Loucy (cell line): ENCODE data around the gene HDGFL3.
"Not testable (repeated sequence)": the region's sequence is repeated elsewhere in the genome, so short reads cannot be mapped to it uniquely, and the experiment has no call there.

ENCODE experiments used
- H2AFZ ChIP-seq: fragments of 200-600 bp; sonication (generic); 2 replicates; pipeline ENCODE4 v1.6.0; 2016; ENCODE audit warnings: antibody characterized with exemption, mild to moderate bottlenecking, low read length, moderate library complexity
- H3F3A ChIP-seq: fragments of 200-600 bp; 2 replicates; pipeline ENCODE4 v1.6.0; 2016; ENCODE audit warnings: antibody characterized with exemption, low read depth, mild to moderate bottlenecking
- H3K27me3 ChIP-seq: fragments of 200-600 bp; sonication (generic); 2 replicates; pipeline ENCODE4 v1.6.1; 2014; ENCODE audit warnings: low read length, mild to moderate bottlenecking; ENCODE audit not compliant: insufficient read depth, poor library complexity, severe bottlenecking
- H3K36me3 ChIP-seq: fragments of 200-600 bp; sonication (generic); 2 replicates; pipeline ENCODE4 v1.6.1; 2016; ENCODE audit warnings: low read length; ENCODE audit not compliant: insufficient read depth
- H3K4me1 ChIP-seq: fragments of 200-600 bp; sonication (generic); 2 replicates; pipeline ENCODE4 v1.5.1; 2014; ENCODE audit warnings: low read length, mild to moderate bottlenecking; ENCODE audit not compliant: insufficient read depth, poor library complexity, severe bottlenecking
- H3K4me2 ChIP-seq: fragments of 200-600 bp; sonication (generic); 2 replicates; pipeline ENCODE4 v1.6.0; 2014; ENCODE audit warnings: antibody characterized with exemption, low read length, low read depth, mild to moderate bottlenecking; ENCODE audit not compliant: poor library complexity, severe bottlenecking
- H3K4me3 ChIP-seq: fragments of 200-600 bp; sonication (generic); 2 replicates; pipeline ENCODE4 v1.5.1; 2014; ENCODE audit warnings: low read length, mild to moderate bottlenecking, mixed read lengths; ENCODE audit not compliant: poor library complexity, severe bottlenecking
- H3K79me2 ChIP-seq: fragments of 200-600 bp; sonication (generic); 2 replicates; pipeline ENCODE4 v1.6.1; 2014; ENCODE audit warnings: low read length; ENCODE audit not compliant: insufficient read depth
- H3K9ac ChIP-seq: fragments of 200-600 bp; sonication (generic); 2 replicates; pipeline ENCODE4 v1.6.0; 2014; ENCODE audit warnings: mild to moderate bottlenecking, low read depth, low read length, moderate library complexity; ENCODE audit not compliant: poor library complexity, severe bottlenecking
- H3K9me2 ChIP-seq: fragments of 200-600 bp; sonication (generic); replicated peaks from 2 replicates; pipeline ENCODE4 v1.6.1; 2016; ENCODE audit warnings: low read depth, low read length, mixed read lengths
- H3K9me3 ChIP-seq: fragments of 200-600 bp; sonication (generic); 2 replicates; pipeline ENCODE4 v1.6.1; 2014; ENCODE audit warnings: mild to moderate bottlenecking, antibody characterized with exemption, low read length, low read depth; ENCODE audit not compliant: insufficient read depth
- H4K20me1 ChIP-seq: fragments of 200-600 bp; sonication (generic); 2 replicates; pipeline ENCODE4 v1.6.0; 2014; ENCODE audit warnings: antibody characterized with exemption, low read length, mild to moderate bottlenecking; ENCODE audit not compliant: insufficient read depth, poor library complexity, severe bottlenecking
- CTCF ChIP-seq: fragments of 200-600 bp; sonication (generic); conservative IDR thresholded peaks from 2 replicates; pipeline ENCODE4 v1.5.1; 2014; ENCODE audit warnings: mild to moderate bottlenecking, antibody characterized with exemption, low read length
- EZH2phosphoT487 ChIP-seq: fragments of 200-600 bp; IDR thresholded peaks from 2 replicates; pipeline ENCODE4 v1.6.1; 2018; ENCODE audit warnings: antibody characterized with exemption, mild to moderate bottlenecking, moderate library complexity, borderline replicate concordance

Gene HDGFL3

GRCh38 chr15:83153288-83153687 lies 54.3 kb downstream of the HDGFL3 start:
- Histone ChIP-seq H3K4me2 (no peak overlapping the region), H3K36me3 (peaks cover 68% of the 10 kb centered on the region), H3K9me3 (no peaks in the 10 kb centered on the region), H3K27me3 (no peaks in the 10 kb centered on the region), H3F3A (no peaks in the 10 kb centered on the region), H3K4me3 (no peak overlapping the region), H3K9ac (no peak overlapping the region), H2AFZ (no peak overlapping the region), H3K4me1 (no peaks in the 10 kb centered on the region), H4K20me1 (no peaks in the 10 kb centered on the region), H3K9me2 (no peaks in the 10 kb centered on the region), H3K79me2 (no peaks in the 10 kb centered on the region)
- no peak for TF ChIP-seq CTCF
- TF ChIP-seq EZH2phosphoT487: no peak

- no peak for TF ChIP-seq EZH2phosphoT487
- TF ChIP-seq CTCF: no peak
- H4K20me1 ChIP-seq: no peaks in the 10 kb centered on the region
- no peak overlapping the region for H3K4me2 ChIP-seq
- H3K9me3 ChIP-seq: no peaks in the 10 kb centered on the region
- no peaks in the 10 kb centered on the region for H3K27me3 ChIP-seq
- no peak overlapping the region for H2AFZ ChIP-seq
- no peaks in the 10 kb centered on the region for H3F3A ChIP-seq
- no peak overlapping the region for H3K4me3 ChIP-seq
- H3K9me2 ChIP-seq: no peaks in the 10 kb centered on the region
- peaks cover 59% of the 10 kb centered on the region; the same call in 1 of the 2 replicates for H3K36me3 ChIP-seq
- no peaks in the 10 kb centered on the region for H3K79me2 ChIP-seq
- H3K9ac ChIP-seq: no peak overlapping the region
- H3K4me1 ChIP-seq: no peaks in the 10 kb centered on the region
These were observed 62.9 kb downstream of the HDGFL3 start for GRCh38 chr15:83144771-83145170.

- not testable (repeated sequence) for H3K9ac ChIP-seq, H3K9me3 ChIP-seq, H2AFZ ChIP-seq, H3K4me3 ChIP-seq, H3K79me2 ChIP-seq, H3K9me2 ChIP-seq, H3K4me2 ChIP-seq, H4K20me1 ChIP-seq, H3F3A ChIP-seq, H3K27me3 ChIP-seq, H3K4me1 ChIP-seq
- peaks cover 57% of the 10 kb centered on the region; the same call in 1 of the 2 replicates for H3K36me3 ChIP-seq
These were observed 65.5 kb downstream of the HDGFL3 start for GRCh38 chr15:83142151-83142550.

- Histone ChIP-seq H3F3A (no peaks in the 10 kb centered on the region), H2AFZ (no peak overlapping the region), H3K9ac (no peak overlapping the region), H3K9me3 (no peaks in the 10 kb centered on the region), H3K4me3 (no peak overlapping the region), H3K36me3 (peaks cover 22% of the 10 kb centered on the region; the same call in 1 of the 2 replicates), H3K9me2 (no peaks in the 10 kb centered on the region), H4K20me1 (no peaks in the 10 kb centered on the region), H3K79me2 (no peaks in the 10 kb centered on the region), H3K4me1 (no peaks in the 10 kb centered on the region), H3K27me3 (no peaks in the 10 kb centered on the region), H3K4me2 (no peak overlapping the region)
- TF ChIP-seq CTCF: no peak
- TF ChIP-seq EZH2phosphoT487: no peak
These were observed 74.6 kb downstream of the HDGFL3 start for GRCh38 chr15:83132861-83133523.
